ENCODE measurements around the gene GPR108. TPM values are rescaled to one million over a fixed set of nuclear protein-coding genes. Genes with fewer than 3 reads are reported as not detected.

GPR108 gene
- total RNA-seq, 2 donors from 2014 or later = 124 to 128 TPM

- intact Hi-C loops (cut with DNase I, micrococcal nuclease) = no loop called here
- no peak for DNase-seq
- no peak for ATAC-seq
Observed at GRCh38 chr19:6729573-6730152, 7.7 kb downstream of the GPR108 start.

- no peak for ATAC-seq
- intact Hi-C loops (cut with DNase I, micrococcal nuclease) = no loop called here
- no peak for DNase-seq
Observed at GRCh38 chr19:6728346-6728745, 9.0 kb downstream of the GPR108 start.

GRCh38 chr19:6725513-6726231, 11.7 kb downstream of the GPR108 start:
- DNase-seq = no peak
- ATAC-seq = no peak
- intact Hi-C loops (cut with DNase I, micrococcal nuclease) = no loop called here

DNA sequence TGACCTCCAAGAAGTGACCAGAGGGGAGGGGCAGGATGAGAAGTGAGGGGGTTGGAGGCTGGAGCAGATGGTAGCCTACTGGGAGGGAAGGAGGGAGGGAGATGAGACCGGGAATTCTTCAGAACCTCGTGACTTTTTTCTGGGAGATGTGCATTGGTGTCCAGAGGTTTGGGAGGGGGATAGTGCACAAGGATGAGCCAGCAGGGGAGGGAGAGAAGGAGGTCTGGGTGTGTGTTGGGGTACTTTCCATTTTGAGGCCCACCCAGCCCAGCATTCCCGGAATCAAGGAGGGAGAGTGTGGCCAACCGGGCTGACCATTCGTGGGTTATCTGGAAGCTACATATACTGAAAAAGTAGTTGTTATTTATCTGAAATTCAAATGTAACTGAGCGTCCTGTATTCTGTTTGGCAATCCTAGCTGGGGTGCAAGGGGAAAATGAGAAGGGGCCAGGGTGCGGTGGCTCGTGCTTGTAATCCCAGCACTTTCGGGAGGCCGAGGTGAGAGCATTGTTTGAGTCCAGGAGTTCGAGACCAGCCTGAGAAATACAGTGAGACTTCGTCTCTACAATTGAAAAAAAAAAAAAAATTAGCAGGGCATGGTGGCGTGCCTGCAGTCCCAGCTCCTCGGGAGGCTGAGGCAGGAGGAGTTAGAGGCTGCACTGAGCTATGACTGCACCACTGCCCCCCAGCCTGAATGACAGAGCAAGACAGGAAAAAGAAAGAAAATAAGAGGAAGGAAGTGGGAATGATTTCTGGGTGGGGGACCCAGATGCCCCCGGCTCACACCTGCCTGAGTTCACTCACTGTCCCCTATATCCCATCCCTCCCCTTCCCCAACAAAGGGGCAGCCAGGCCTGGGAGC, 12.5 kb downstream of the GPR108 start:
- ATAC-seq (no peak), DNase-seq (peak in 1 of 2 donors; percentile 14)
- intact Hi-C loops (cut with DNase I, micrococcal nuclease) = no loop called here

DNA sequence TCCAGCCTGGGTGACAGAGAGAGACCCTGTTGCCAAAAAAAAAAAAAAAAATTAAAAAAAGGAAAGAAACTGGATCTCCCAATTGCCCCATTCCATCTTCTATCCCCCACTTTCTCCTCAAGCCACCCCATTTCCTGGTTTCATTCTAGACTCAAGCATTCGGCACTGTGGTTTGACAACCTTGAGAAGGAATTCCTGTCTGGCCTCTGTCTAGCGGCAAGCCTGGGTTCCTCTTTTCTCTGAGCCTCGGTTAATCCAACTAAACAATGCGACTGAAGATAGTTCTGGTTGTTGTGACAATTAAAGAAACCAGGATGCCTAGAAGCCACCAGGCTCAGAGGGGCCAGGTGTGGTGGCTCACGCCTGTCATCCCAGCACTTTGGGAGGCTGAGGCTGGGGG, 13.6 kb downstream of the GPR108 start:
- no peak for ATAC-seq
- peak in 1 of 2 donors; percentile 14 for DNase-seq
- intact Hi-C loops (cut with DNase I, micrococcal nuclease) = no loop called here

- intact Hi-C loops (cut with DNase I, micrococcal nuclease) = no loop called here
- no peak for ATAC-seq
- DNase-seq = peak in 1 of 2 donors; percentile 40
Observed at GRCh38 chr19:6723108-6723618, 14.2 kb downstream of the GPR108 start.

GRCh38 chr19:6721773-6722172, 15.6 kb downstream of the GPR108 start:
- ATAC-seq = peak; percentile 45
- intact Hi-C loops (cut with DNase I, micrococcal nuclease) = no loop called here
- no peak for DNase-seq

GRCh38 chr19:6721138-6721474, 16.3 kb downstream of the GPR108 start:
- ATAC-seq (no peak), DNase-seq (no peak)
- intact Hi-C loops (cut with DNase I, micrococcal nuclease) = no loop called here

GRCh38 chr19:6720369-6721137, 16.8 kb downstream of the GPR108 start, which contains the start of gene C3:
C3 (minus strand) TSS chr19:6720650; CDS start chr19:6720589, 61 bp downstream.
- intact Hi-C loops (cut with DNase I, micrococcal nuclease) = no loop called here
- DNase-seq = peak in 1 of 2 donors; percentile 54
- ATAC-seq = peak; percentile 26

DNA sequence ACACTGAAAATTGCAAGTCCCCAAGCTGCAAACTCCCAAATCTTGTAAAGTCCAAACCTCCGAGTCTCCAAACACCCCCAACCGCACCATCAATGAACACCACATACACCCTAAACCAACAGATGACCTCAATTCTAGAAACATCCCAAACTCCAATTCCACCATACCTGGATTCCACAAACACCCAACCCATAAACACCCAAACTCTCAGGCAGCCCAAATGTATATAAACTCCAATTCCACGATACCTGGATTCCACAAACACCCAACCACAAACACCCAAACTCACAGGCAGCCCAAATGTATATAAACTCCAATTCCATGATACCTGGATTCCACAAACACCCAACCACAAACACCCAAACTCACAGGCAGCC, 17.4 kb downstream of the GPR108 start:
- intact Hi-C loops (cut with DNase I, micrococcal nuclease) = no loop called here
- ATAC-seq (no peak), DNase-seq (no peak)

DNA sequence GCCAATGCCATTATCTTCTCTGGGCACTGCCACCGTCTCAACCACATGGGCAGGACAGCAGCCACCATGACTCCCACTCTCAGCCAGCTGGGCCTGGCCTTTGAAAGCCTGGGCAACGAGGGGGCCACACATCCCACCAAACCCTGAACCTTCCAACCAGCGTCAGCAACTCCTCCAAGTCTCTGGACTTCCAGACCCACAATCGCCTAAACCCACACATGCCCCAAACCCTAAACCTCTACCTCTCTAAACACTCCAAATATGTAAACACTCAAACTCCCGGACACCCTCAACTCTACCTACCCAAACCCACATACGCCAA, 17.9 kb downstream of the GPR108 start:
- intact Hi-C loops (cut with DNase I, micrococcal nuclease) = no loop called here
- ATAC-seq = no peak
- no peak for DNase-seq

DNA sequence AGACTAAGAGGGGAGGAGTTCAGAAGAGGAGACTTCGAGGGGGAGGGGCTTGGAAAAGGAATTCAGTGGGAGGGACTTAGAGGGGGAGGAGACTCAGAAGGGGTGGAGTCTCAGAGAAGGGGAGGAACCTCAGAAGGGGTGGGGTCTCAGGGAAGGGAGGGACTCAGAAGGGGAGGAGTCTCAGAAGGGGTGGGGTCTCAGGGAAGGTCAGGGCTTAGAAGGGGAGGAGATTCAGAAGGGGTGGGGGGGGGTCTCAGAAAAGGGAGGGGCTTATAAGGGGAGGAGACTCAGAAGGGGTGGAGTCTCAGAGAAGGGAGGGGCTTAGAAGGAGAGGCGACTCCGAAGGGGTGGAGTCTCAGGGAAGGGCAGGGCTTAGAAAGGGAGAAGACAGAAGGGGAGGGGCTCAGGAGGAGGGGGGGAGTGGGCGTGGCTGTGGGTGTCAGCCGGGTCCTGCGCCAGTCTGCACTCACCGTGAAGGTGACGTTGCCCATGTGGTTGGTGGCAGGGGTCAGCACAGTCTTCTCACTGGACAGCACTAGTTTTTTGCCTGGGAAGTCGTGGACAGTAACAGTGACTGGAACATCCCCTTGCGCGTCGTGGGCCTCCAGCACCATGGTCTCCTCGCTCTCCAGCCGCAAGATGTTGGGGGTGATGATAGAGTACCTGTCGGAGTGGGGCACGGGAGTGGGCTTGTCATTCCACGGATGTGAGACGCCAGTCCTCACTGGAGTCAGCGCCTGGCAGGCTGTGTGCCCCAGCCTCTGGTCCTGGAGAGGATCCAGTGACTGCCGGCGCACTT, 18.4 kb downstream of the GPR108 start:
- ATAC-seq = peak; percentile 38
- intact Hi-C loops (cut with DNase I, micrococcal nuclease) = no loop called here
- no peak for DNase-seq

- intact Hi-C loops (cut with DNase I, micrococcal nuclease) = no loop called here
- DNase-seq (no peak), ATAC-seq (no peak)
Observed at GRCh38 chr19:6718111-6718740, 19.2 kb downstream of the GPR108 start.

DNA sequence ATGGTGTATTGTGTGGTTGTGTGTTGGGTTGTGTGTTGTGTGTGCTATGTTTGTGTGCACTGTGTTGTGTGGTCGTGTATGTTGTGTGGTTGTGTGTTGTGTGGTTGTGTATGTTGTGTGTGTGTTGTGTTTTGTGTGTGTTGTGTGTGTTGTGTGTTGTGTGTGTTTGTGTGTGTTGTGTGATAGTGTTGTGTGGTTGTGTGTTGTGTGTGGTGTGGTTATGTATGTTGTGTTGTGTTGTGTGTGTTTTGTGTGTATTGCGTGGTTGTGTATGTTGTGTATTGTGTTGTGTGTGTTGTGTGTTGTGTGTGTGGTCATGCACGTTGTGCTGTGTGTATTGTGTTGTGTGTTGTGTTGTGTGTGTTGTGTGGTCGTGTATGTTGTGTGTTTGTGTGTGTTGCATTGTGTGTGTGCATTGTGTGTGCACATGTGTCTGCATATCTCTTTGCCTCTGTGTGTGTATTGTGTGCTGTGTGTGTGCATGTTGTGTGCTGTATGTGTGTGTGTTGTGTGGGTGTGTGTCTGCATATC, 19.9 kb downstream of the GPR108 start:
- ATAC-seq (no peak), DNase-seq (no peak)
- intact Hi-C loops (cut with DNase I, micrococcal nuclease) = no loop called here

DNA sequence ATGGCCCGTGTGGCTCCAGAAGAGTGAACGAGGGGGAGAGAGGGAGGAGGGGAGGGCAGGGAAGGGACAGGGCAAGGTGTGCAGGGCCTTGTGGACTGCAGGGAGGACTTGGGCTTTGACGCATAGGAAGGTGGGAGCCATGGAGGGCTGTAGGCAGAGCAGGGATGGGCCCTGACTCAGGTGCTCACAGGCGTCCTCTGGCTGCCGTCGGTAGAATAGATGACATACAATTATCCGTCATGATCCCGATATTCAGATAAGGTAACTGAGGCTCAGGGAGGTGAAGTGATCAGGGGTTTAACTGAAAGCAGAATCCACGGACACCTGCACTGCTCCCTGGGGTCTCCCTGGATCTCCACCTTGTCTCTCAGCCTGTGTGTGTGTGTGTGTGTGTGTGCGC, 20.3 kb downstream of the GPR108 start:
- intact Hi-C loops (cut with DNase I, micrococcal nuclease) = no loop called here
- DNase-seq (no peak), ATAC-seq (no peak)

- intact Hi-C loops (cut with DNase I, micrococcal nuclease) = no loop called here
- DNase-seq = no peak
Observed at GRCh38 chr19:6716610-6716970, 20.8 kb downstream of the GPR108 start.

DNA sequence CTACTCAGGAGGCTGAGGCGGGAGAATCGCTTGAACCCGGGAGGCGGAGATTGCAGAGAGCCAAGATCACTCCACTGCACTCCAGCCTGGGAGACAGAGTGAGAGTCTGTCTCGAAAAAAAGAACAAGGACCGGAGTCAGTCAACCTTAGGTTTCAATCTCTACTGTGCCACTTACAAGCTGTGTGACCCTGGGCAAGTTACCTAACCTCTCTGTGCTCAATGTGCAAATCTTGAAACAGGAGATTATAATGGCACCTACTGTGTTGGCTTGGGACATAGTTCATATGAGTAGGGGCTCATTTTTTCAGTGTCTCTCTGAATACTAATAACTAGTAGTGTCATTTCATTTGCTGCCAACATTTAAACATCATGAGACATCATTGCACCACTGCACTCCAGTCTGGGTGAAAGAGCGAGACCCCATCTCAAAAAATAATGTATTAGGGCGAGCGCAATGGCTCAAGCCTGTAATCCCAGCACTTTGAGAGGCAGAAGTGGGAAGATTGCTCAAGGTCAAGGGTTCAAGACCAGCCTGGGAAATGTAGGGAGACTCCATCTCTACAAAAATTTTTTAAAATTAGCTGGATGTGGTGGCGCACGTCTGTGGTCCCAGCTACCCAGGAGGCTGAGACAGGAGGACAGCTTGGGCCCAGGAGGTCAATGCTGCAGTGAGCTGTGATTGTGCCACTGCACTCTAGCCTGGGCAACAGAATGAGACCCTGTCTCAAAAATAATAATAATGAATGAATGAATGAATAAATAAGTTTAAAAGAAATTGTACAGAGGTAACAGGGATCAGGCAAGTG, 22.4 kb downstream of the GPR108 start:
- ATAC-seq (no peak), DNase-seq (no peak)
- intact Hi-C loops (cut with DNase I, micrococcal nuclease) = no loop called here

More at GRCh38 chr19:6716610-6716970, 20.8 kb downstream of the GPR108 start:
- no peak for ATAC-seq

Measured in left colon (tissue), 2 donors.